Stomach smooth muscle (tissue), 2 donors: ENCODE measurements around the gene NCKAP1.

Experiments
- H3K27ac ChIP-seq: one replicate; pipeline ENCODE4 v1.7.0; 2013; ENCODE audit warnings: mild to moderate bottlenecking, low read length, inconsistent platforms
- H3K27me3 ChIP-seq, 2 donors: one replicate each; pipeline ENCODE4 v1.7.0; 2013; ENCODE audit warnings: low read length in 2 of 2; ENCODE audit not compliant: insufficient read depth in 2 of 2, control insufficient read depth in 1 of 2
- H3K36me3 ChIP-seq, 2 donors: one replicate each; pipeline ENCODE4 v1.7.0; 2013; ENCODE audit warnings: low read length in 2 of 2; ENCODE audit not compliant: control insufficient read depth in 2 of 2, insufficient read depth in 2 of 2
- H3K4me1 ChIP-seq: one replicate; pipeline ENCODE4 v1.7.0; 2013; ENCODE audit warnings: low read length; ENCODE audit not compliant: control insufficient read depth, insufficient read depth
- H3K4me3 ChIP-seq, 2 donors: one replicate each; pipeline ENCODE4 v1.7.0; 2013; ENCODE audit warnings: low read length in 2 of 2
- H3K9ac ChIP-seq, 2 donors: one replicate each; pipeline ENCODE4 v1.7.0; 2013; ENCODE audit warnings: low read length in 2 of 2, mild to moderate bottlenecking in 1 of 2
- H3K9me3 ChIP-seq, 2 donors: one replicate each; pipeline ENCODE4 v1.7.0; 2013; ENCODE audit warnings: low read length in 2 of 2; ENCODE audit not compliant: control insufficient read depth in 2 of 2
- donor health status: healthy.
- donor health status: Pancreatic carcinoma.

Gene NCKAP1

DNA sequence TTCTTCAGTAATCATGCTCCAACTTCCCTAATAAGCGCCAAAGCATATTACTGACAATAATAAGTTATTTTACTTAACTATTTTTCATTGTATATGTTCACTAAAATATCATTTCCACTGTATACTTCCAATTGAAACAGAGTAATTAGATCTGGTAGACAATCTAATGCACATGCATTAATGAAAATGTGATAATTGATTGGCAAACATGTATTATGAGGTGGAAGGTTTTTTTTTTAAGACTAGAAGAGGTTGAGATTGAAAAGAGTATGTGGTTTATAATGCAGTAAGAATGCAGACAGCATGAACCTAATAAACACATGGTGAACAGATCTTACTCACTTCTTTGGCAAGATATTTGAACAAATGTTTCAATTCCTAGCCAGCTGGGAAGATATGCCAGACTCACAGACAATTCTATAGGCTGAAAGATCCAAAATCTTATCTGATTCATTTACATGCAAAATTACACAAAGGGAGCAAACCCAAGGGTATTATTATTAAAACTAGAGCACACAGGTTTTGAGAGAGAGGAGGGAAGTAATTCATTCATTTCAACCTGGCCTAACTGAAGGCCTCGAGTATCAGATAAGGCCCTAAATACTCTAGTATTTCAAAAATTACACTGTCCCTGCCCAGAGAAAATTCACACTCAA is 2.8 kb downstream of the NCKAP1 start:
- H3K27ac ChIP-seq: no peak overlapping the region
- H3K36me3 ChIP-seq: no peaks in the 10 kb centered on the region
- H3K4me1 ChIP-seq: peaks cover 2% of the 10 kb centered on the region
- peak overlapping the region in 1 of 2 donors; percentile 73 for H3K4me3 ChIP-seq
- no peaks in the 10 kb centered on the region for H3K9me3 ChIP-seq
- H3K9ac ChIP-seq: peak overlapping the region in 1 of 2 donors; percentile 89
- H3K27me3 ChIP-seq: no peaks in the 10 kb centered on the region

DNA sequence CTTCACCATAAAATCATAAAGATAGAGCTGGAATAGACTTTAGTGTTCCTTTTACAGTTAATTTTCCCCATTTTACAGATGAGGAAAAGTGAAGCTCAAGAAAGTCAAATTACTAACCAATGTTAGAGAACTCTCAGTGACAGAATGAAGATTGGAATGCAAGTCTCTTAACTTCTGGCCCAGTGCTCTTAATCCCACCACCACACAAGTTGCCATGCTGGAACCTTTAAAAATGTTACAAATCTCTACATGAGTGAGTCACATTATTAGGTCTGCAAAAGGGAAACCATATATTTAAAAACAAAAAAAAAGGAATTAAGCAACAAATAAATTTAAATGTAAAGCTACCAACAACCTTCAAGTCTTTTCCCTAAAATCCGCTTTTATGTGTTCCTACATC is 3.5 kb downstream of the NCKAP1 start:
- Histone ChIP-seq H3K36me3 (no peaks in the 10 kb centered on the region), H3K4me1 (peaks cover 2% of the 10 kb centered on the region), H3K4me3 (no peak overlapping the region), H3K9ac (no peak overlapping the region), H3K27ac (no peak overlapping the region), H3K9me3 (no peaks in the 10 kb centered on the region), H3K27me3 (no peaks in the 10 kb centered on the region)

DNA sequence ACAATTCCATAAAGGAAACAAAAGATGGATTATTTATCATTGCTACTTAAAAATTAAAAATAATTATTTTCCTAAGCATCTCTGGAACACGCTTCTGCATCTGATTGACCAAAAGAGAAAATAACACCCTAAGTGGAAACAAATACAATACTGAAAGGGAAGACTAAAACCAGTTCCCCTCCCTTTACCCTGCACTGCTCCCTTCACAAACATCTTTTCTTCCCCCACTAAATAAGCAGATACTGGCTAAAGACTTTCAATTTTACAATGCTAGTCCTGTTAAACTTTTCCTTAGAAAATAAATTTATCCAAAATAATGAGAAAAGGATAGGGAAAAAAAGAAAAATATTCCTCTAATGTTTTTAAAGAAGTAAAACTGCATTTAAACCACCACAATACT is 4.3 kb downstream of the NCKAP1 start:
- Histone ChIP-seq H3K27ac (no peak overlapping the region), H3K27me3 (no peaks in the 10 kb centered on the region), H3K4me3 (no peak overlapping the region), H3K36me3 (no peaks in the 10 kb centered on the region), H3K9ac (no peak overlapping the region), H3K9me3 (no peaks in the 10 kb centered on the region), H3K4me1 (peaks cover 2% of the 10 kb centered on the region)

GRCh38 chr2:183031911-183032794 is 6.1 kb downstream of the NCKAP1 start:
- no peaks in the 10 kb centered on the region for H3K36me3 ChIP-seq
- no peak overlapping the region for H3K27ac ChIP-seq
- H3K9me3 ChIP-seq: no peaks in the 10 kb centered on the region
- peaks cover 2% of the 10 kb centered on the region for H3K4me1 ChIP-seq
- no peak overlapping the region for H3K9ac ChIP-seq
- H3K27me3 ChIP-seq: no peaks in the 10 kb centered on the region
- no peak overlapping the region for H3K4me3 ChIP-seq

DNA sequence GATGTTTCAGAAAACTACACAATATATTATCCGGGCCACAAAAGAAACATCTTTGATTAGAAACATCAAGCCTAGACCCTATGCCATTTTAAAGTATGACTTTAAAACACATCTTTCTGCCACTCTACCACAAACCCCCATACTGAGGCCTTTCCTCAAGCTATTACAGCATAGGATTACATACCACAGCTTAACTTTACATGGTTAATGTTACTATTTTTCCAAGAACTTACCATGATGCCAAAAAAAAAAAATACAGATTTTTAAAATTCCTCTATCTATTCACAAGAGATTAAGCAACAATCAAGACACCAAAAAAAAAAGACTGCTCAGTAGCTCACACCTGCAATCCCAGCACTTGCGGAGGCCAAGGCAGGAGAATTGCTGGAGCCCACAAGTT is 9.0 kb downstream of the NCKAP1 start:
- no peaks in the 10 kb centered on the region for H3K27me3 ChIP-seq
- no peak overlapping the region for H3K4me3 ChIP-seq
- no peak overlapping the region for H3K9ac ChIP-seq
- no peak overlapping the region for H3K27ac ChIP-seq
- peaks cover 6% of the 10 kb centered on the region for H3K4me1 ChIP-seq
- H3K36me3 ChIP-seq: no peaks in the 10 kb centered on the region
- no peaks in the 10 kb centered on the region for H3K9me3 ChIP-seq

DNA sequence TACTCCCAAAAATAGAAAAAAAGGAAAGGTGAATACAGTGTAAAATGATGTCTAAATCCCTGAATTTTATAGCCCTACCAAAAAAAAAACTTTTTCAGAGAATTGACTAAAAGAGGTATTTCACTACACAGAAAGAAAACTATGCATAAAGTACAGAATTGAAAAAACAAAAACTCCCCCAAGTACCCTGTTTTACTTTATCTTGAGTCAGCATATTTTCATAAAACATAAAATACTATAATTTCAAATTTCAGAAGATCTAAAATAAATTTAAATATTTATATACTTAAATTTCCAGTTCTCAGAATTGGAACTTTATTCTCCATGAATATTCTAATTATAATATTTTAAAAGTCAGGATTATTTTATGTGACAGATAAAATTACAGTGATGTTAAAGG is 10.1 kb downstream of the NCKAP1 start:
- H3K9ac ChIP-seq: no peak overlapping the region
- H3K27me3 ChIP-seq: no peaks in the 10 kb centered on the region
- no peaks in the 10 kb centered on the region for H3K9me3 ChIP-seq
- H3K4me3 ChIP-seq: no peak overlapping the region
- H3K36me3 ChIP-seq: no peaks in the 10 kb centered on the region
- peaks cover 6% of the 10 kb centered on the region for H3K4me1 ChIP-seq
- no peak overlapping the region for H3K27ac ChIP-seq

- Histone ChIP-seq H3K4me3 (no peak overlapping the region), H3K36me3 (no peaks in the 10 kb centered on the region), H3K27ac (no peak overlapping the region), H3K9me3 (no peaks in the 10 kb centered on the region), H3K9ac (no peak overlapping the region), H3K27me3 (no peaks in the 10 kb centered on the region), H3K4me1 (peaks cover 4% of the 10 kb centered on the region)
These were observed 10.8 kb downstream of the NCKAP1 start for GRCh38 chr2:183027443-183027842.

DNA sequence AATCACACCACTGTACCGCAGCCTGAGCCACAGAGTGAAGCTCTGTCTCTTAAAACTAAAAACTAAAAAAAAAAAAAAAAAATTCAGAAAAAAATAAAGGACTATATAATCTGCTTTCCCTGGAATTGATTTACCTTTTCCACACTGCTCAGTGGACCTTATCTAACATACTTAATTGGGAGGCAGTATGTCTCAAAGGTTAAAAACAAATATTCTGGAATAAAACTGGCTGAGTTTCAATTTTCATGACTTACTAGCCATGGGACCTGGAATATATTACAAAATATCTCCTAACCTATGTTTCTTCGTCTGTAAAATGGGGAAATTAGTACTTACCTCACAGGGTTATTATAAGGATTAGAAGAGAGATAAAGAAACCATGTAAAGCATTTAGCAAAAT is 11.8 kb downstream of the NCKAP1 start:
- H3K9me3 ChIP-seq: no peaks in the 10 kb centered on the region

GRCh38 chr2:183025993-183026392 is 12.3 kb downstream of the NCKAP1 start:
- Histone ChIP-seq H3K9ac (no peak overlapping the region), H3K27ac (no peak overlapping the region), H3K4me1 (peaks cover 4% of the 10 kb centered on the region), H3K27me3 (no peaks in the 10 kb centered on the region), H3K4me3 (no peak overlapping the region), H3K36me3 (no peaks in the 10 kb centered on the region), H3K9me3 (no peaks in the 10 kb centered on the region)

More for the DNA sequence above, 11.8 kb downstream of the NCKAP1 start:
- Histone ChIP-seq H3K27me3 (no peaks in the 10 kb centered on the region), H3K36me3 (no peaks in the 10 kb centered on the region), H3K27ac (no peak overlapping the region), H3K9ac (no peak overlapping the region), H3K4me1 (peaks cover 4% of the 10 kb centered on the region), H3K4me3 (no peak overlapping the region)

DNA sequence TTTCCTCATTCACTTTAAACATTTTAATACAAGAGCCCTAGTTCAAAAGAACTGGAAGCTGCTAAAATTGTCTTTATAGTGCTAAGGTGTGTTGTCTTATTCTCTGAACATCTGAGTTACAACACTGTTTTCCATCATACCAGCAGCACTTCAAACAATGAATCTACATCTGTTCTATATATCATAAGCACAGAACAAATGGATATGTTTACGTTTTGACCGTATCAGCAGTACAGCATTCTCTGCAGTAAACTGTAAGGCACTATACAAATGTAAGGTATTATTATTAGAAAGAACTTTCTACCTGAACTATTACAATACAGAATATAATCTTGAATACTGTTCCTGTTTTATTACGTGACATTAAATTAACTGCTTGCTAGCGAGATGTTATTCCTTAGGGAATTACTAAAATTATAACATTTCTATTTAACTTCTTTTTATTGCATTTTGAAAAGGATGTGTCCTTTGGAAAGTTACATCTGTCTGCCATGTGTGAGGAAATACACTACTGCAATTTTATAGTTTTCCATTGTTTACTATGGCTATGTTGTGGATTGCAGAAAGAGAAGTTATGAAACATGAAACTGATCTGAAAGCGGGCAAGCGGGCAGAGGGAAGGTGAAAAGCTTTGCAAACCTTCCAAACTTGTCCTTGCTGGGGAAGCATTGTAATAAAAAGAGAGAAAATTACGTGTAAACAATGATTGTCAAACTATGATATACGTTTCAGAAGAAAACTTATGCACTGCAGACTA is 13.7 kb downstream of the NCKAP1 start:
- Histone ChIP-seq H3K9me3 (no peaks in the 10 kb centered on the region), H3K36me3 (no peaks in the 10 kb centered on the region), H3K4me3 (no peak overlapping the region), H3K27me3 (no peaks in the 10 kb centered on the region), H3K9ac (no peak overlapping the region), H3K27ac (no peak overlapping the region), H3K4me1 (peaks cover 4% of the 10 kb centered on the region)
